ENCODE data around the gene ADGRE3.
A peak's percentile ranks its signal among the peaks of the same experiment; 100 is the strongest.

ADGRE3 gene

GRCh38 chr19:14674764-14675163 lies at the start of gene ADGRE3:
ADGRE3 (minus strand) TSS chr19:14674844; CDS start chr19:14674770, 74 bp downstream.
- no peak for DNase-seq

- DNase-seq: no peak
Observed at GRCh38 chr19:14722127-14722526, 47.5 kb upstream of the ADGRE3 start.

GRCh38 chr19:14719162-14719561 lies 44.5 kb upstream of the ADGRE3 start:
- DNase-seq: no peak

- no peak for DNase-seq
Observed at GRCh38 chr19:14718522-14719116, 44.0 kb upstream of the ADGRE3 start.

- DNase-seq: no peak
Observed at GRCh38 chr19:14715841-14716240, 41.2 kb upstream of the ADGRE3 start.

GRCh38 chr19:14704450-14704849 lies 29.8 kb upstream of the ADGRE3 start:
- no peak for DNase-seq

- DNase-seq: no peak
Observed at GRCh38 chr19:14703833-14704232, 29.2 kb upstream of the ADGRE3 start.

GRCh38 chr19:14700711-14701375 lies 26.2 kb upstream of the ADGRE3 start:
- DNase-seq: no peak

GRCh38 chr19:14699641-14700040 lies 25.0 kb upstream of the ADGRE3 start:
- no peak for DNase-seq

GRCh38 chr19:14695471-14695870 lies 20.8 kb upstream of the ADGRE3 start:
- DNase-seq: no peak

- no peak for DNase-seq
Observed at GRCh38 chr19:14694641-14695266, 20.1 kb upstream of the ADGRE3 start.

- DNase-seq: peak; percentile 72
Observed at GRCh38 chr19:14689598-14690503, 15.2 kb upstream of the ADGRE3 start, which contains the start of gene ZNF333. ZNF333 (plus strand) TSS chr19:14690048; CDS start chr19:14693492, 3,444 bp downstream.

GRCh38 chr19:14686411-14686810 lies 11.8 kb upstream of the ADGRE3 start:
- peak; percentile 8 for DNase-seq

GRCh38 chr19:14683439-14683838 lies 8.8 kb upstream of the ADGRE3 start:
- DNase-seq: no peak

- no peak for DNase-seq
Observed at GRCh38 chr19:14682084-14682483, 7.4 kb upstream of the ADGRE3 start.

- no peak for DNase-seq
Observed at GRCh38 chr19:14678199-14678598, 3.6 kb upstream of the ADGRE3 start.

GRCh38 chr19:14677464-14677863 lies 2.8 kb upstream of the ADGRE3 start:
- no peak for DNase-seq

GRCh38 chr19:14676762-14677161 lies 2.1 kb upstream of the ADGRE3 start:
- DNase-seq: no peak

GRCh38 chr19:14673088-14673487 lies 1.6 kb downstream of the ADGRE3 start:
- DNase-seq: no peak

- DNase-seq: no peak
Observed at GRCh38 chr19:14672188-14672872, 2.3 kb downstream of the ADGRE3 start.

GRCh38 chr19:14670408-14670807 lies 4.2 kb downstream of the ADGRE3 start:
- no peak for DNase-seq

- no peak for DNase-seq
Observed at GRCh38 chr19:14669940-14670339, 4.7 kb downstream of the ADGRE3 start.

All from NCI-H2029 treated with DMSO at 0.1 percent for 48 hours (cell line).